HPDE6-E6E7 (cell line): ENCODE measurements around the gene FZR1.
"Not testable (repeated sequence)": the region's sequence is repeated elsewhere in the genome, so short reads cannot be mapped to it uniquely, and the experiment has no call there.

Source experiments
- DNase-seq: peaks from one replicate; pipeline ENCODE4 v3.0.0; 2011; ENCODE audit warnings: missing footprints; ENCODE audit errors: extremely low spot score

The FZR1 gene

DNA sequence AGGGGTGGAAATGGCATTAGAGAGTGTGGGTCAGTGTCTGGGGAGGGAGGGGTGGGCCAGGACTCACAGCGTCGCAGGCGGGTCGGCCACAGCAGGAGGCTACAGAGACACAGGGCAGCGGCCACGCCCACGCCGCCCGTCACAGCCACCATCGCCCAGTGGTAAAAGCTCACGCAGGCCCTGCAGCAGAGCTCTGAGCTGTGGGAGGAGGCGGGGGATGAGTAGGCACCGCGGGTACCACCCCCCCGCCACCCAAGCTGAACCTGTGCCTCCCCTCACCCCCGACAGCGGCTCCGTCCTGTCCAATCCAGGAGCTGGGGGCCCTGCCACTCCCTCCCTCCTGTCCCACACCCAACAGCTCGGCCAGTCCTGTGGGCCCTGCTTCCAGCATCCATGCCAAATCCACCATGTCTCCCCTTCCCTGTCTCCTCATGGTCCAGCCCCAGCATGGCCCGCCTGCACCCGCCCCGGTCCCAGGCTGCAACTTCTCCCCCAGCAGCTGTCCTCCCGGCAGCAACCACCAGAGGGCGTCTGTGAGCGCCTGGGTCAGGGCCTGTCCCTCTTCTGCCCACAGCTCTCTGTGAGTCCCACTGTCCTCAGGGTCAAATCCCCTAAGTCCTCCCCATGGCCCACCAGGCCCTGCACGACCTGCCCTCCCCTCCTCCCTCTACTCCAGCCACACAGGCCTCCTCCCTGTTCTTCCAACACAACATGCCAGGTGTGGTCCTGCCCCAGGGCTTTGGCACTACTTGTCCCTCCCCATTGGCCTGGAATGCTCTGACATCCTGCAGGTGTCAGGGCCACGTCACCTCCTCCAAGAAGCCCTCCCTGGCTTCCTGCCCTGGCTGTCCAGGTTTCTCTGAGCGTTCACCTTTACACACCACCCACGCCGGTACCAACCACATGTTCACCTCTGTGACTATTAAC is 38.9 kb downstream of the FZR1 start:
- DNase-seq: peak; percentile 61

DNA sequence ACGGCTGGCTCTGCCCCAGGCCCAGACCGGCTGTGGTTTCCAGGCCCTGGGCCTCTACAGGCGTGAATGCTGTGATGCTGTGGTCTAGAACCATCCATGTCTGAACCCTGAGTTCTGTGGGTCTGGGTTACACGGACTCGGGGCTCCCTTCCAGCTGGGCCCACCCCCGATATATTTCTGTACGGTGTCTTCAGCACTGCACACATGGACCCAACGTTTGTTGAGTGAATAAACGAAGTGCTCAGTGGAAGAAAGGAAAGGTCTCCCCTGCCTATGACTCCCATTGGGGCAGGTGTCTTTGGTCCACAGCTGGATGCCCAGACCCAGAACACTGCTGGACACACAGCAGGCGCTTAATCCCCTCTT is 39.5 kb downstream of the FZR1 start:
- DNase-seq: no peak

DNA sequence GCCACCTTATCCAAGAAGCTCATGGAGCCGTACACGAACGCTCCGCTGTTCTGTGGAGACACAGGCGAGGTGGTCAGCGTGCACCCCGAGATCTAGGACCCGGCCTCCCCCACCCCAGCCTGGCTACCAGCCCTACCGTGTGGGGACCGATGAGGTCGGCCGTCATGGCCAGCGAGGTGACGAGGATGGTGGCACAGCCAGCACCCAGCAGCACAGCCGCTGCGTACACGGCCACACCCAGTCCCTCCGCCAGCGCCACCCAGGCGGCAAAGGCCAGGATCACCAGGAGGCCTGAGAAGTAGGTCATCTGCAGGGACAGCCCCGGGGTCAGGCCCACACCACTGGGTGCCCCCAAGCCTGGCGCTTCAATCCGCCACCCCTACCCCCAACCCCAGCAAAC is 40.0 kb downstream of the FZR1 start:
- no peak for DNase-seq

DNA sequence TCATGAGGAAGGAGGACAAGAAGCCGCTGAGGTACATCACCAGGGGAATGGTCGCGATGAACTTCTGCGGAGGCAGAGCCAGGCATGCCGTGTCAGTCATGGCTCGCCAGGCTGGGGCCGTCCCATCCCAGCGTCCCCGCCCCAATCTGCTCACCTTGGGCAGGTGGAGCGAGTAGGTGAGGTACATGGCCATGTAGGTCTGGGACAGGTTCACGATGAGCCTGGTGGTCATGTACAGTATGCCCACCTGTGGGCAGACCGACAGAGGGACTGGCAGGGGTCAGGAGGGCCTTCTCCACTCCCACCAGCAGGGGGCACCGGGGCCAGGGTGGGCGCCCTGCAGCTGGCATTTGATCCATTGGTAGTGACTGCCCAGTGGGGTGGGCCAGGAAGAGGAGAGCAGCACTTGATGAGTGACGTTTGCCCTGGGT is 41.2 kb downstream of the FZR1 start:
- DNase-seq: no peak

DNA sequence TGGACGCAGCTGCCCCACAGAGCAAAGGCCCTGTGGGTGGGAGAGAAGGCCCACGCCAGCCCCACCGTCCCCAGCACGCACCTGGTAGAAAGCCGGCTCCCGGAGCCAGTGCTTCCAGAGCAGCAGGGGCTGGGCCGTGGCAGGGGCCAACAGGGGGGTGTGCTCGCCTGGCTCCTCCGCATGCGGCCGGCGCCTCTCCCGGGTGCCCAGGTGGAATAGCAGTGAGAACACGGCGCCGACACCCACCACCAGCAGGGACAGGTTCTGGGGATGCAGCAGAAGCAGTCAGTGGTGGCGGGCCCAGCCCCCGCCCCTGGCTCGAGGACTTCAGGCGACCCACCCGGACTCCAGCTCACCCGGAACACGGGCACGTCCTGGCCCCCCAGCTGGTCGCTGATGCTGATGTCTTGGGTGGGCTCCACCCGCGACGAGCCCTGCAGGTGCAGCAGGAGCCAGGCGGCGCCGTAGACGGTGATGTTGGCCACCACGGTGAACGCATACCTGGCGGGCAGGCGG is 41.7 kb downstream of the FZR1 start:
- DNase-seq: no peak

DNA sequence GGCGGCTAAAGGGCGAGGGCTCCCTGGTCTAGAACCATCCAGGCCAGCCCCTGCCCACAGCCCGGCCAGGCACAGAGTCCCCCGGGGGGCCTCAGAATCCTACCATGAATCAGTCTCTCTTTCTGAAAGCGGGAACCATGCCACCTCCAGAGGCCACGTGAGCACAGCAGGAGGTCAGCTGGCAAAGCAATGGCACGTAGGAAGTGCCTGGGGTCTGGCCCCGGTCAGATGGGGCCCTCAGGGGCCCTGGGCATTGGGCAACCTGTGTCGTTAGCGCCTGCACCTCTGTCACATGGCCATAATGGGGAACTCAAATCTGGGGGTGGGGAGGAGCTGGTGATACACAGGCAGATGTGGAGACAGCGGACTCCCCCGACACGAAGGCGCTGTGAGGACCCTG is 42.5 kb downstream of the FZR1 start:
- DNase-seq: no peak

DNA sequence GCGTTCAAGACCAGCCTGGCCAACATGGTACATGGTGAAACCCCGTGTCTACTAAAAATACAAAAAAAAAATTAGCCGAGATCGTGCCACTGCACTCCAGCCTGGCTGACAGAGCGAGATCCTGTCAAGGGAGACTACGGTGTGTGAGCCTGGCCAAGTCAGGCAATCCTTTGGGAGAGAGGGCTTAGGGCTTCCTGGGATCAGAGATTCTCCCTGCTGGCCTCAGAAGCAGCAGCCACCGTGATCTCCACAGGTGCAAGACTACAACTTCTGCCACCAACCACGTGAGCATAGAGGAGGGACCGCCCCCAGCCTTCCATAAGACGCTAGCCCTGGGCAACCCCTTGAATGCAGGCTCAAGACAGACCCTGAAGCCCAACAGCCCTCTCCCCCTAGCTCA is 43.7 kb downstream of the FZR1 start:
- no peak for DNase-seq

DNA sequence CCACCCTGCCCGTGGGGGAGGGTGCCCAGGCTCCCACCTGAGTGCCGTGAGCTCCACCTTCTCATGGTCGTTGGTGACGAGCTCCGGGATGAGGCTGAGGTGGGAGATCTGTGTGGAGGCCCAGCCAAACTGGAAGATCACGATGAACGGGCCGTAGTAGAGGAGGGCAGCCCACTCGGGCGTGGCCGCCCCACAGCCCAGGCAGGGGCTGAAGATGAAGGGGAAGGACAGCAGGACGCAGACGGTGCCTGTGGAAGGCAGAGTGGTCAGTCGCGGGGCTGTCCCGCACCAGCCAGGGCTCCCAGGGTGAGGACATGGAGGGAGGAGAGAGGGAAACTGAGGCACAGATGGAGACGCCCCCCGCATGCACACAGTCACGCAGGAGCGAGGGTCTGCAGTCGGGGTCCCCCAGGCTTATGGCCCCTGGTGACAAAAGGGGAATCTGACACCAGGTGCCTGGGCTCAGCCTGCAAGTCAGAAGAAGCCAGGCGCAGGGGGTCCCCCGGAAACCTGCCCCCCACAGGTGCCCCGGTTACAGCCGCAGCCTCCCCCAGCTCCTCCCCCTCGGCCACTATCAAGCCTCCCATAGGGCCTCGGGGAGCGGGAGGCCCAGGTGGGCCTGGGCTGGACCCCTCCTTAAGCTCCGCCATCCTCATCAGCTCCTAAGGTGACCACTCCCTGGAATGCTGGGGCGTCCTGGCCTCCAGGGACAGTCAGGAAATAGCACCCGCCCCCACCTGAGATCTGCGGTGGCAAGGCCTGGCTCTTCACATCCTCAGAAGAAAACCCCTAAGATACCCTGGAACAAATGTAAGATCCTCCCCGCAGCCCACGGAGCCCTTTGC is 45.1 kb downstream of the FZR1 start:
- no peak for DNase-seq

DNA sequence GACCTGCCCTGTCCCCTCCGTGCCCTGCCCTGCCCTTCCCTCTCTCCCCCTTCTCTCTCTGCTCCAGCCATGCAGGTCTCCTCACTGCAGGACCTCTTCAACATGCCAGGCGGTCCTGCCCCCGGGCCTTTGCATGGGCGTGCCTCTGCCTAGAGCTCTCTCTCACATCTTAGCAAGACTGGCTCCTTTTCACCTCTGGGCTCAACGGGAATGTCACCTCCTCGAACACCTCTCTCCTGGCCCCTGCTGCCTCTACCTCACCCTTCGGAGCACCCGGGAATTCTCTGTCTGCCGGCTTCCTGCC is 45.6 kb downstream of the FZR1 start:
- DNase-seq: no peak

DNA sequence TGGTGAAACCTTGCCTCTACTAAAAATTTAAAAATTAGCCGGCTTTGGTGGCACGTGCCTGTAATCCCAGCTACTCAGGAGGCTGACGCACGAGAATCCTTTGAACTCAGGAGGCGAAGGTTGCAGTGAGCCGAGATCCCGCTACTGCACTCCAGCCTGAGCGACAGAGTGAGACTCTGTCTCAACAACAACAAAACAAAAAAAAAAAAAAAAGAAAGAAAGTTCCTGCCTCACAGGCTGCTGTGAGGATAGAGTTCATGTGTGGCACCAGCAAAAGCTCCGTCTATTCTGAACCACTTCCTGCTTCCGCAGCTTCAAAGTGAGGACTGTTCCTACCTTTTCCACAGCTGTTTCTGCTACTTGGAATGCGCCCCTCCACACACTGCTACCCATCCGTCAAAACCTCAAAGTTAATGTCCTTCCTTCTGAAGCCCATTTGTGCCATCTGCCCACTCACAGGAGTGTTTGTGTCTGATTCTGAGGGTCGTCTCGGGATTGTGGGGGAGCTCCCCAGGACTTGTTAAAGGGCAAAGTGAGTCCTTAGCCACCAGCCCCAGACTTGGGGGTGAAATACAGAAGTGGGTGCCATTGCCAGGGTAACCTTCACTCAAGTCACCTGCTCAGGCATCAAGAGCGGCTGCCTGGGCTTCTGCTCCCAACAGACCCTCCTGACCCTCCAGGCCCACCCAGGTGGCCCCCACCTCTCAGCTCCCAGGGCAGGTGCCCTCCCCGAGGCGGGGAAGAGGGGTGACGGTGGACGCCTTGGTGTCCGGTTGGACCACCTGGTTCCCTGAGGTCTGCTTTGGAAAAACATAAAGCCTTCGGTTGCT is 48.4 kb downstream of the FZR1 start:
- no peak for DNase-seq

DNA sequence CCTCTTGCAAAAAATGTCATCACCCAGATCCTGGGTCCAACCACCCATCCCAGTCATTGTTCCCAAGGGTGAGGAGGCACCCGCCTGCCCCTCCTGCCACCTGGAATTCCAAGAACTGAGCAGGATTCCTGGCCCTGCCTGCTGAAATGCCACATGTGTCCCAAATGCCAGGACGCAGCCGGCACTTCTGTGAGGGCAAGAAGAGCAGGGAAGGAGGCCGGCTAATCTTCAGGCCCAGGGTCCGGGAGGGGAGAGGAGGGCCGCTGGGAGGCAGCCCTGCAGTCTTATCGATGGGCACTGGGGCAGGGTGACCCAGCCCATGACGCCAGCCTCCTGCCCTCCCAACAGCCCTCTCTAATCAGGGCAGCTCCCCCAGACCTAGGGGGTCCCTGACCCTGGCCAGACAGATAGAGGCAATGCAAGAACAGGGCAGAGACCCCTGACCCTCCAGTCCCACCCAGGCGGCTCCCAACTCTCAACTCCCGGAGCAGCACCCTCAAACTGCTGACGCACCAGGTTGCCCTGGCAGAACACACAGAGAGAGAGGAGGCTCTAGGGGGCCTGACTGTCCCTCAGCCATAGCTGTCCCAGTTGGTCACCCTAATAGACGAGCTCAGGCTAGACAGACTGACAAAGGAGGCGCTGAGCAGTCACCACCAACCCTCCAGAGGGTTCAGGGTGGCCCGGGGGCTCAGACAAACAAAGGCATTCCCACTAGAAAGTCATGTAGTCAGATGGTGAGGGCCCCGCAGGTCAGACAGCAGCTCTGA is 49.7 kb downstream of the FZR1 start:
- DNase-seq: no peak

DNA sequence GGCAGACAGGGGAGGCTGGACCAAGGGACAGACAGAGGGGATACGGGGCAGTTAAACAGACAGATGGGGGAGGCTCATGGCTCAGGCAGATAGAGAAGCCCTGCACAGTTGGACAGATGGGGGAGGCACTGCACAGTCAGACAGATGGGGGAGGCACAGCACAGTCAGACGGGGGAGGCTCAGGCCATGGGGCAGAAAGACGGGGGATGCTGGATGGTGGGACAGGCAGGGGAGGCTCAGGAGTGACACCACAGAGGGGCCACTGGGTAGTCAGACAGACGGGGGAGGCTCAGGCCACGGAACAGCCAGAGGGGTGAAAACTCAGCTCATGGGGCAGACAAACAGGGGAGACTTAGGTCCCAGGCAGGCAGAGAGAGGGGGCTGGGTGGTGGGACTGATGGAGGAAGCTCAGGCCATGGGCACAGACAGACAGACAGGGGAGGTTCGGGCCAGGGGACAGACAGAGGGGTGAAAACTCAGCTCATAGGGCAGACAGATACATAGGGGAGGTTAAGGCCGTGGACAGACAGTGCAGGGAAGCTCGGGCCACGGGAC is 50.4 kb downstream of the FZR1 start:
- no peak for DNase-seq

DNA sequence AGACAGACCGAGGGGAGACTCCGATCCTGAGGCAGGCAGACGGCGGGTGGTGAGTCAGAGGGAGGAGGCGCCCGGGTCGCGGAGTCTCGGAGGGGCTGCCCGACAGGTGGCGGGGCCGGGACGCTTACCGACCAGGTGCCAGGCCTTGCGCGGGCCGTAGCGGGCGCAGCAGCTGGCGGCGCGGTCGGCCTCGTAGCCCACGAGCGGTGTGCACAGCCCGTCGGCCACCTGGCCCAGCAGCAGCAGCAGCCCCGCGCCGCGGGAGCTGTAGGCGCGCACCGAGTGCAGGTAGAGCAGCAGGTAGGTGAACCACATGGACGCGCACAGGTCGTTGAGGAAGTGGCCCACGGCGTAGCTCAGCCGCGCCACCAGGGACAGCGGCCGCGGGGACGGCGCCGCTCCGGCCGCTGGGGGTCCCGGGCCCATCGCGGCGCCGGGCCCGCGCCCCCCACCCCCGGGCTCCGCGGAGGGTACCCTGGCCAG is 50.9 kb downstream of the FZR1 start:
- DNase-seq: peak; percentile 66

DNA sequence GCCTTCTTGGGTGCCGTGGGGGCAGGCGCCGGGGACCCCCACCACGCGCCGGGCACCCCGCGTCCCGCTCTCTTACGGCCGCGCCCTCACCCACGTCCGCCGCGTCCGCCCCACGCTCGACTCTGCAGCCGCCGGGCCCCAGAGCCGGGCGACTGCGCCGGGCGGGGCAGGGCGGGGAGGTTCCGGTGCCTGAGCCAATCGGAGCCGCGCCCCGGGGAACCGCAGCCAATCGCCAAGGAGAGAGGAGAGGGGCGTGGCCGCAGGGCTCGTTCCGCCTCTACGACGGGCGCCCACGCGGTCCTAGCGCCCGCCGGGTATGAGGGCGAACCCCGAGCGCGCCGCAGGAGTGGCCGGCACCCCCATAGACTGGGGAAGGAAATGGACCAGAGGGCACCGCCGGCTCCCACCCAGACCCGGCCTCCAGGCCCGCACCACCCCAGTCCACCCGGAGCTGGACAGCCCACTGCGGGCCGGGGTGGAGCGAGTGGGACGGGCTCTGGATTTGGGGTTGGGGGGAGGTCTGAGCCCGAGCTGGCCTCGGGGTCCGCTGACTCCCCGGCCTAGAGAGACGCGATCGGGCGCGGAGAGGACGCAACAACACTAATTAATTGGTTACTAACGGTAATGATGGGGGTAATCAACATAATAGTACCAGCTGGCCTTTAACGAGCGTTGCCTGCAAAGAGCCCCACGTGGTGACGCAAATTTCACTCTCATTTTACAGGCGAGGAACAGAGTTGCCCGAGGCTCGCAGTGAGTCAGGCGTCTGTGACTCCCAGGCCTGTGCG is 51.5 kb downstream of the FZR1 start, which contains the start of gene MFSD12:
TSS of gene MFSD12 (minus strand) at position 126 of the 788 bp plus-strand sequence. CDS start 183 bp downstream, outside the sequence.
- peak; percentile 96 for DNase-seq

DNA sequence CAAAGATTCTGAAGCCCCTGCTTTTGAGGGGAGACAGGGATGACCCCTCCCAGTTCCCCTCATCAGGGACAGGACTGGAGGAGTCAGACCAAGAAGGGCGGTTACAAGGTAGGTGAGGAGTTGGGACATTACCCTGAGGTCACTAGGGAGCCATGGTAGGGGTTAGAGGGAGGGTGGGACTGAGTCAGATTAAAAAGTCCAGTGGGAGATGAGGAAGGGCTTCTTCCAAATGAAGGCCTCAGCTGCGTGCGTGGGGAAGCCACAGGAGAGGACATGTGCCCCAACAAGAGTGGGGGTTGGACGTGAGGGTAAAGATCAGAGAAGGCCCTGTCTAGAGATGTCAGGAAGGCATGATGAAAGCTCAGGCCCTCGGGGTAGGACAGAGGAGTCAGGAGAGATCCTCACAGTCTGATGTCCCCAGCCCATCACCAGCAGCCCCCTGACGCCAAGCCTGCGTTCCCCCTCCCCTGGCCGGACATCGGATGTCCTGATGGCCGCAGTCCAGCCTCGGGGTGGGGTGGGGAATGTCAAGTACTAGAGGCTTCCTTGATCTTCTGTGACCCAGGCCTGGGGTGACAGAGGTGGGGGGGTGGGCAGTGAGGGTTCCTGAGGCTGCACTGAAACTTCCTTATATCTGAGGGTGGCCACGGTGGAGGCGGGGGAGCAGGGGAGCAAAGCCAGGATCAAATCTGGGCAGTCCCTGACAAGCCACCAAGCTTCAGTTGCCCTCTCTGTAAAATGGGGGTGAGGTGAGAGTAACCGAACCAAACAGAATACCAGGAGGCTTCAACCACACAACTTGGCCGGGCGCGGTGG is 57.8 kb downstream of the FZR1 start:
- DNase-seq: no peak

DNA sequence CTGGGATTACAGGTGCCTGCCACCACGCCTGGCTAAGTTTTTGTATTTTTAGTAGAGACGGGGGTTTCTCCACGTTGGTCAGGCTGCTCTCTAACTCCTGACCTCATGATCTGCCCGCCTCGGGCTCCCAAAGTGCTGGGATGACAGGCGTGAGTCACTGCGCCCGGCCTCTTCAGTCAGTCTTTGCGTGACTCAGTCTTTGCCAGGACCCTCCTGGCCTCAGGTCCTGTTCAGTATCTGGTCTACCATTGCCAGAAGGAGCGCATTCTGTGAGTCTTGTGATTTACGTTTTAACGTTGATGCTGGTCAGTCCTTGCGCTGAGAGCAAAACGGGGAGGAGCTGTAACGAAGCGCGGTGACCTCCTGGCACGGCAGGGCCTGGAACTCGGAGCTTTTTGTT is 59.0 kb downstream of the FZR1 start:
- no peak for DNase-seq

DNA sequence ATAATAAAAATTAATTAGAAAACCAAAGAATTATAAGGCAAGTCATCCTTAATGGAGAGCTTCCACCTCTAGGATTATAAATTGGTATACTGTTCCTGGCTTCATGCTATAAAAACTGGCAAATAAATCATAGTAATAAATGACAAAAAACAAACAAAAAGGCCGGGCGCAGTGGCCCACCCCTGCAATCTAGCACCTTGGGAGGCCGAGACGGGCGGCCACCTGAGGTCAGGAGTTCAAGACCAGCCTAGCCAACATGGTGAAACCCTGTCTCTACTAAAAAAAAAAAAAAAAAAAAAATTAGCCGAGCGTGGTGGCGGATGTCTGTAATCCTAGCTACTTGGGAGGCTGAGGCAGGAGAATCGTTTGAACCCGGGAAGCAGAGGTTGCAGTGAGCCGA is 63.9 kb downstream of the FZR1 start:
- not testable (repeated sequence) for DNase-seq

DNA sequence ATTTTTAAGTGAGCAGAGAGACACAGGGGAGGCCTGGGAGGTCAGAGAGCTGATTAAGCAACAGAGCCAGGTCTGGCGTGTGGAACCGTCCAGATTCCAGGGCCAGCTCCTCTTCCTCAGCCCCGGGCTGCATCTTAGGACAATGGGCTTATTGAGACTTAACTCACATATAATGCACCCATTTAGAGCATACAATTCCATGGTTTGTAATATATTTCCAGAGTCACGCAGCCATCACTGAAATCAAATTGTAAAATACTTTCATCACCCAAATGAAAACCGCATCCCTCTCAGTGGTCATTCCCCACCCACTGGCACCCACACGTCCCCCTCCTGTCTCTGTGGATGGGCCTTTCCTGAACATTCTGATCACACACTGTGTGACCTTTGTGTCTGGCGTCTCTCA is 64.5 kb downstream of the FZR1 start:
- no peak for DNase-seq
